COR-L47 (cell line): Measurements from ENCODE around the gene TDP2.
"Not testable (repeated sequence)": the region's sequence is repeated elsewhere in the genome, so short reads cannot be mapped to it uniquely, and the experiment has no call there.

ENCODE experiments used
- DNase-seq: peaks from one replicate; lab custom pipeline; 2025; lab: John Stamatoyannopoulos, UW

Gene TDP2

DNA sequence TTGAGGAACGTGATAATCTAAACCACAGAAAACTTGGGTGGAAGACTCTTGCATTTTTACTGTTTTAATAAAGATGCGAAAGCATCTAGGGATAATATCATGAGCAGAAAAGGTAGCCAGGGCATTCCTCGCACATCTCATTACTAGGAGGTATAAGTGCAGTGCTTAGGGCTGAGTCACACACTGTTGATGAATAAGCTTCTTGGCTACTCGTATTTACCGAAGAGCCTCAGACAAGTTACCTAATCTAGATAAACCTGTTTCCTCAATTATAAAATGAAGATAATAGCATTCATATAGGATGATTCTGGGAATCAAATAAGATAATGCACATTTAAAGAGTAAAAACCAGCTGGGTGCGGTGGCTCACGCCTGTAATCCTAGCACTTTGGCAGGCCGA is 19.9 kb downstream of the TDP2 start:
- peak; percentile 11 for DNase-seq

DNA sequence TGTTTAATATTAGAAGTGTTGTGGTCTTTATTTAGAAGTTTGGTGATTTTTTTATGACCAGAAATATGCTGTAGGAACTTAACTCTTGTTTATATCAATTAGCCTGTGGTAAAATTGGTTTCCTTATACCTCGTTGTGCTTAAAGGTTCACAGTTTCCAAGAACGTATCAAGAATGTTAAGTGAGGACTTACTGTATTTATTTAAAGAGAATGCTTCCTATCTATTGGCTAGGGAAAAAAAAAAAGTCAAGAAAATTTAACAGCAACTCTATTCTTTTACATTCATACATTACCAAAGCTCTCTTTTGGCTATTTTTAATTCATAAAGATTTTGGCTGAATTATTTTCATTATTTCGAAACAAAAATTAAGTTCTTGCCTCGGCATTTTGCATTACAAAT is 22.3 kb downstream of the TDP2 start:
- no peak for DNase-seq

GRCh38 chr6:24643920-24644319 is 22.8 kb downstream of the TDP2 start:
- no peak for DNase-seq

- no peak for DNase-seq
Measured at GRCh38 chr6:24642061-24642460, 24.6 kb downstream of the TDP2 start.

GRCh38 chr6:24640631-24641030 is 26.1 kb downstream of the TDP2 start:
- DNase-seq: not testable (repeated sequence)

GRCh38 chr6:24640166-24640565 is 26.5 kb downstream of the TDP2 start:
- no peak for DNase-seq

DNA sequence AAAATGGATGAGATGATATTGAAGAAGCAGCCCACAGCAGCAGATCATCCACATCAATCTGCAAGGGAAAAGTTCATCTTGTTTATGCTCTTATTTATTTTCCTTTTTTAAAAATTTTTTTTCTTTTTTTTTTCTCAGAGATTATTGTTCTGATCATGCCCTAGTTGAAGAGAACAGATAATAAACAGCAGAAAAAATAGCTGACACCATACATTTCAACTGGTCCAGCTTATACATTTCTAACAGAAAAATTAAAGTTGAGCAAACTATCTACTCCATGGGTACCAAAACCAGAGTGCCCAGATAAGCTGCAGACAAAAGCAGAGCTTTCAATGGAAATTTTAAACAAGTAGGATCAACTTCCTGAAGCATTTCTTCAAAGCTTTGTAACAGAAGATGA is 30.0 kb downstream of the TDP2 start:
- no peak for DNase-seq

- no peak for DNase-seq
Measured at GRCh38 chr6:24632573-24632972, 34.1 kb downstream of the TDP2 start.

- no peak for DNase-seq
Measured at GRCh38 chr6:24631671-24632070, 35.0 kb downstream of the TDP2 start.

- no peak for DNase-seq
Measured at GRCh38 chr6:24630856-24631505, 35.7 kb downstream of the TDP2 start.

- DNase-seq: no peak
Measured at GRCh38 chr6:24621626-24622289, 44.9 kb downstream of the TDP2 start.

- no peak for DNase-seq
Measured at GRCh38 chr6:24620637-24621036, 46.1 kb downstream of the TDP2 start.

DNA sequence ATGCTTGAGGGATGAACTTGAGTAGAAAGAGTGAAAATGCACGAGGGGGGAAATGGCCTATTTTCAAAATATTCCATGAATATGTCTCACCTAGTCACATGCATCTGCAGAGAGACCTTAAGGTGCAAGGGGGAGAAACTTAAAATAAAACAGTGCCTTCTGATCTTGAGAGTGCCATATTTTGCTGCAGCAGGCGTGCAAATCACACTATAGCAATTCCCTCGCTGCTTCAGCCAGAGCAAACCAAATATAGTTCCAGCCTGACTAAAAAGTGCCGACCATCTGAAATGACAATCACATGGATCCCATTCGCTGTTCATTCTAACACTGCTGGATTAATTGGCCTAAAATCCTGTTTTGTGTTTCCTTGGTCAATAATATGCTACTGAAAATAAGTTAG is 47.0 kb downstream of the TDP2 start:
- no peak for DNase-seq

GRCh38 chr6:24614648-24615047 is 52.1 kb downstream of the TDP2 start:
- DNase-seq: no peak

DNA sequence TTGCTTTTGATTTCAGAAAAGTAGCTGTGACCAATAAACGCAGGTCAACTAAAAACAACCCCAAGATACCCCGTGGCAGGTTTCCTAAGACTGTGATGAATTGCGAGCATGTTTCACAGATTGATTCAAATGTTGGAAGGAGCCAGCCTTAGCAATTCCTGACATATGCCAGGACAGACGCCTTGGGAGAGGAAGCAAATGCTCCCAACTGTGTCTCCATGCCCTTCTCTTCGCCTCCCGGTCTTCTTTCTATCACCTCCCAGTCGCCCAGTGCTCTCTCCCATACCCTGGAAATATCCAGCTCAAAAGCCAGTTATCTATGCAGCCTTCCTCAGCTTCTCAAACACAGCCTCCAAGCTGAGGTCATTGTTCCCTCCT is 52.7 kb downstream of the TDP2 start:
- no peak for DNase-seq

GRCh38 chr6:24613361-24614042 is 53.2 kb downstream of the TDP2 start:
- no peak for DNase-seq

- no peak for DNase-seq
Measured at GRCh38 chr6:24610672-24611071, 56.0 kb downstream of the TDP2 start.

DNA sequence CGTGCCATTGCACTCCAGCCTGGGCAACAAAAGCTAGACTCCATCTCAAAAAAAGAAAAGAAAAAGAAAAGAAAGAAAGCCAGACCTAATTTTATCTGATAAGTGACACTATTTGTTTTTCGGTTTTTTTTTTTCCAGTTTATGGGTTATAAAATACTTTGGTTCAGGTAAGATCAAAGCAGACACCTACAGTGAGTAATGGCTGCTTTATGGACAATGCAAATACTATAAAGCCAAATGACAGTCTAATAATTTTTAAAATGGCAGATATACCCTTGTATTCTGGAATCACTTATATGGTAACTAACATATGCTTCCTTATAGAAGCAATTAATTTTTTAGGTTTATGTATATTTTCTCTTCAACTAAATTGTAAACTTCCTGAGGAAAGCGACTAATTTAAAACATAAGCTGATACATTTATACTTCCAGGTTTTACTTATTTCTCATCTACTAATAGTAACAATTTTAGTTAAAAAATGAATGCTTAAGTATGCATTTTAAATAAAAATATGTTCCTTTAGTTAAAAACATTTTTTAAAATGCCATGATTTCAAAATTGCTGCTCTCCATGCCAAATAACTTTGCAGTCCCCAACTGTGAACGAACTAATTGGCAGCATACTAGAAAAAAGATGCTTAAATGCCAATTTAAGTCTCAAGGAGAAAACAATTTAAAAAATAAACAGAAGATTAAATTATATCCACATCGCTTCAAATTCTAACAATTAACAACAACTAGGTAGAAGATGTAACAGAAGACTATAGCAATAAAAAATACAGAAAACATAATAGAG is 59.2 kb downstream of the TDP2 start:
- no peak for DNase-seq

DNA sequence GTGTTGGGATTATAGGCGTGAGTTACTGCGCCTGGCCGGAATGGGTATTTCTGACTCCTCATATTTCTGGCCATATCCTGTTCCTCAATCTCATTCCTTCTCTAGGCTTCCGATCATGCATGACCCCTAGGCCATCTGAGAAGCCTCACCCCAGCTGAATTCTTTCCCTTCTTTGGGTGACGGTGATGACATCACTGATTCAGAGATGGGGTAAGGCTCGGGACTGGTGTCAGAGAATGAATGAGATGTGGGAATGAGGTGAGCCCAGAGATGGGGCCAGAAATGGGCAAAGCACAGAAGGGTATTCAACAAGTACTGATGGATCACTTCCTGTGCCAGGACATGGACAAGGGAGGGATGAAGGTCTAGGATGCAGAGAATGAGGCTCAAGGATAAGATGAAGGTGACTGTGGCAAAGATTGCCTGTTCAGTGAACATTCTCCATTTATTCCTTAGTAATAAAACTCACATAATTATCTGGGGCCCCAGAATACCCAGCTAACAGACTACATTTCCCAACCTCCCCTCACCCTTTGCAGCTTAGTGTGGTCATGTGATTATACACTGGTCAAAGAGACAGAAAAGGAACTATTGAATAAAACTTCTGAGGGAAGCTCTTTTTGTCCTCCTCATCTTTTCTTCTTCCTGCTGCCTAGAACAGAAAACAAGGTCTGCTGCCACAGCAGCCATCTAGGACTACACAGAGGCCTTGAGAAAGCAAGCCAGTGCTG is 60.3 kb downstream of the TDP2 start:
- no peak for DNase-seq

- DNase-seq: no peak
Measured at GRCh38 chr6:24603241-24603640, 63.5 kb downstream of the TDP2 start.

GRCh38 chr6:24600903-24601302 is 65.8 kb downstream of the TDP2 start:
- no peak for DNase-seq
